Psoas muscle (tissue), 8 donors: ENCODE data around the gene ARHGAP15. TPM values are rescaled to one million over a fixed set of nuclear protein-coding genes. Genes with fewer than 3 reads are reported as not detected.

Experiments used
- ATAC-seq, 4 donors: fragments of 200-7000 bp; cut with Tn5 transposase; one replicate each; pipeline ENCODE4 v1.9.1; 2020; ENCODE audit warnings: moderate library complexity in 3 of 4, mild to moderate bottlenecking in 2 of 4
- DNase-seq, 2 donors: peaks; one replicate each; pipeline ENCODE4 v3.0.0-alpha.2; 2020
- H3K27ac ChIP-seq: fragments of 200-600 bp; one replicate; pipeline ENCODE4 v1.8.0; 2022
- H3K27me3 ChIP-seq, 3 donors: fragments of 200-600 bp in 1 of 3; one replicate each; pipeline versions ENCODE4 v1.6.1 to v1.8.0; 2013 to 2022; ENCODE audit warnings: low read length in 2 of 3, mild to moderate bottlenecking in 2 of 3, moderate library complexity in 1 of 3; ENCODE audit not compliant: insufficient read depth in 3 of 3
- H3K36me3 ChIP-seq, 2 donors: fragments of 200-600 bp in 1 of 2; one replicate each; pipeline versions ENCODE4 v1.6.1 to v1.8.0; 2013 to 2022; ENCODE audit warnings: low read depth in 1 of 2, mild to moderate bottlenecking in 1 of 2, moderate library complexity in 1 of 2; ENCODE audit not compliant: insufficient read depth in 1 of 2
- H3K4me1 ChIP-seq: fragments of 200-600 bp; one replicate; pipeline ENCODE4 v1.8.0; 2022
- H3K4me3 ChIP-seq: fragments of 200-600 bp; one replicate; pipeline ENCODE4 v1.8.0; 2022; ENCODE audit warnings: mild to moderate bottlenecking
- H3K9me3 ChIP-seq: fragments of 200-600 bp; one replicate; pipeline ENCODE4 v1.8.0; 2022
- WGBS, 3 donors: extraction: QIAGEN DNeasy Blood & Tissue Kit; methylation state at CpG; one replicate each; pipeline versions ENCODE4 v1.1.6 to v1.1.7; 2013; 5-methylcytosine and 5-hydroxymethylcytosine counted together
- intact Hi-C, 2 donors: fragments of 100-400 bp; cut with DNase I; formaldehyde crosslinking; loops; one replicate each; pipeline versions ENCODE4 v1.11.0 to v1.14.2; 2022
- polyA plus RNA-seq, 3 donors: library from polyadenylated mRNA; stranded (reverse); fragments of 200-250 nt; gene quantifications; one replicate each; pipeline ENCODE4 v1.2.3, GENCODE V29; 2013
- total RNA-seq, 4 donors: library from RNA; stranded (reverse); fragmentation: NEBNext Ultra II Directional in 2 of 4; extraction: Animal tissue kit (Norgen Biotek cat#: 25700) in 2 of 4; gene quantifications; one replicate each; pipeline versions ENCODE4 v1.2.1 to v1.2.4, GENCODE V29; 2021 to 2023
- TF ChIP-seq, protein P1 (sequence below): fragments of 200-600 bp; IDR thresholded peaks from one replicate; pipeline ENCODE4 v1.8.0; 2022; ENCODE audit warnings: antibody characterized with exemption
- donor health status: healthy with polysubstance abuse.
- donor health status: DM: no; HTN: no; CAD: no; lungs with moderate emphysema.
- donor health status: Bipolar disorder and iron deficiency.
- donor health status: healthy.
- donor health status: DM: yes; HTN: yes; CAD: no.
- donor health status: DM: no; HTN: no; CAD: no.
- donor health status: DM: no; HTN: no; CAD: no.
- donor health status: DM: yes; HTN: yes; CAD: no.

Gene ARHGAP15
- total and polyA plus RNA-seq, 7 donors, result 0.49 to 3.1 (median 0.95) TPM

DNA sequence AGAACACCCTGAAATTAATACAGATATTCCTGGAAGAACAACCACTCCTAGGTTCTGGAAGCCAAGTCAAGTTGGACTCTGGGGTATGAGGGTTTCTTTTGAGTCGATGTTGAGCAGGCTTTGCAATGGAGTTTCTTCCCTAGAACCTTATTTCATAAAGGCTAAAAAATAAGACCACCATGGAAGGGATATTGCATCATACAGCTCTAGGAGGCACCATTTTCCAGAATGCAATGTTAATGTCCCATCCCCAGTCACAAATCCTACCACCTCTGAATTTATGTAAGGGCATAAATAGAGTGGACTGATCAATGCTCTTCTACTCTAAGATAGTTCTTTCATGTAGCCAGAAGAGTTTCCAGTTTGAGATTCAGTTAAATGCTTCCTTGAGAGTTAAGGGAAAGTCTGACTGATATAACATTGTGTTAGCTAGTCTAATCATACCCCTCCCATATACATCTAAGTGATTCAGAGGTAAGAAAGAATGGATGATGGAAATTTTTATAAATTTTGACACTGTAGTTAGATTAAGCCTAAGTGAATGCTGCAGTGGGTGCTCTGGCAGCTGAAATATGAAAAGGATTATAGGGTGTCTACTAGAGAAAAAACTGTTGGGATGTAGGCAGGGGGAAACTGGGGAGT, 22.0 kb downstream of the ARHGAP15 start:
- DNase-seq (no peak), ATAC-seq (no peak)
- intact Hi-C loops, result no loop called here
- WGBS, 3 donors, result 88 to 96% (median 94%) methylated on average over 1 of the region's 1 CpG
- Histone ChIP-seq H3K9me3 (no peaks in the 10 kb centered on the region), H3K27me3 (no peaks in the 10 kb centered on the region), H3K4me1 (no peaks in the 10 kb centered on the region), H3K36me3 (no peaks in the 10 kb centered on the region), H3K27ac (no peak overlapping the region), H3K4me3 (no peak overlapping the region)
- TF ChIP-seq, protein P1, sequence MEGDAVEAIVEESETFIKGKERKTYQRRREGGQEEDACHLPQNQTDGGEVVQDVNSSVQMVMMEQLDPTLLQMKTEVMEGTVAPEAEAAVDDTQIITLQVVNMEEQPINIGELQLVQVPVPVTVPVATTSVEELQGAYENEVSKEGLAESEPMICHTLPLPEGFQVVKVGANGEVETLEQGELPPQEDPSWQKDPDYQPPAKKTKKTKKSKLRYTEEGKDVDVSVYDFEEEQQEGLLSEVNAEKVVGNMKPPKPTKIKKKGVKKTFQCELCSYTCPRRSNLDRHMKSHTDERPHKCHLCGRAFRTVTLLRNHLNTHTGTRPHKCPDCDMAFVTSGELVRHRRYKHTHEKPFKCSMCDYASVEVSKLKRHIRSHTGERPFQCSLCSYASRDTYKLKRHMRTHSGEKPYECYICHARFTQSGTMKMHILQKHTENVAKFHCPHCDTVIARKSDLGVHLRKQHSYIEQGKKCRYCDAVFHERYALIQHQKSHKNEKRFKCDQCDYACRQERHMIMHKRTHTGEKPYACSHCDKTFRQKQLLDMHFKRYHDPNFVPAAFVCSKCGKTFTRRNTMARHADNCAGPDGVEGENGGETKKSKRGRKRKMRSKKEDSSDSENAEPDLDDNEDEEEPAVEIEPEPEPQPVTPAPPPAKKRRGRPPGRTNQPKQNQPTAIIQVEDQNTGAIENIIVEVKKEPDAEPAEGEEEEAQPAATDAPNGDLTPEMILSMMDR, result no peak

DNA sequence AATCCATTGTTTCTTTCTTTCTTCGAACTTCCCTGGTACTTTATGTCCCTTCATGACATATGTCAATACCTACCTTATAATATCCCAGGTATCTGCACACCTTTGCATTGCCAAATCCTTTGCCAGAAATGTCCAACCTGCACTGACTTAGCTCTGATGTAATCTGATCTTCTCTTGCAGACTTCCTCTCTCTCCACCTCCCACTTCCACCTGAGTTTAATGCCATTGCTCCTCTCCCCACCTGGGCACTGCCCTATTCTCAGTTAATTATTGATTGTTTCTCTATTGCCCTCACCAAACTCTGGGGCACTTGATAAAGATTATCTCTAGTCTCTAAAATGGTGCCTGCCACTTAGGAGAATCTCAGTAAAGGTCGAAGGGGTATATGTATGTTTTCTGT, 23.0 kb downstream of the ARHGAP15 start:
- intact Hi-C loops, result no loop called here
- Histone ChIP-seq H3K4me3 (no peak overlapping the region), H3K9me3 (no peaks in the 10 kb centered on the region), H3K27ac (no peak overlapping the region), H3K4me1 (no peaks in the 10 kb centered on the region), H3K36me3 (no peaks in the 10 kb centered on the region), H3K27me3 (no peaks in the 10 kb centered on the region)
- DNase-seq, result no peak
- 87 to 94% (median 93%) methylated on average over 2 of the region's 2 CpGs for WGBS, 3 donors
- TF ChIP-seq, protein P1, result no peak
- no peak for ATAC-seq

DNA sequence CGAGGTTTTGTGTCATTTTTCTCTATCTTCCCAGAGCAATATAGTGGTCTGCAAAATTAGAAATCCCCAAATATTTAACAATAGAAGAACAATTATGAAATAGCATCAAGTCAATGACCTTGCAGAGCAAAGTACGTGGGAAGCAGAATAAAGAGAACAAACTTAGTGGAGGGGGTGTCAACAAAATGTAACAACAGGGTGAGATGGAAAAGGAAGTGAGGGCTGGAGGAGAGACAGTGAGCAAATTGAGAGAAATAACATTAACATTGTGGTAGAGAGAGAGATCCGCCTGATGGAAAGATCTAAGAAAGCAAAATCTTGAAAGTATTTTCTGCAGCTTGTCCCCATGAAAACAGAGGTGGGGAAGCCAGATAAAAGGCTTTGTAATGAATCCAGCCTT, 23.4 kb downstream of the ARHGAP15 start:
- WGBS, 3 donors, result 82 to 91% (median 89%) methylated on average over 3 of the region's 3 CpGs
- ATAC-seq, result no peak

DNA sequence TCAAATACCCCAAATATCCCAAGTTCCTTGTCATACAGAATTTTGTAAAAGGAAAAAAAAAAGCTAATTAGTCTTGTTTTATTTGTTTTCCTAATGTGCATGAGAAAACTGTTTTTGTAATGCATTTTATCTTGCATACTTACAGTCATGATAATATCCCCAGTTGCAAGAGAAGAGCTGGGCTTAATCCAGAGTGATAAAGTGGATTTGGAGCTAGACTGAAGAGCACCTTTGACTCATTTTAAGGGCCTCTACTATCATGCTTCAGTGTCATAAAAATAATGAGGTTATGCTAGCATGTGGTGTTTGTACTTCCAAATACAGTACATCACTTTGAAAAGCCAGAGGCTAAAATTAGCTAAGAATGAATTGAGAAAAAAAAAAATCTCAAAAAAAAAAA, 26.4 kb downstream of the ARHGAP15 start:
- Histone ChIP-seq H3K27ac (no peak overlapping the region), H3K9me3 (no peaks in the 10 kb centered on the region), H3K27me3 (no peaks in the 10 kb centered on the region), H3K36me3 (no peaks in the 10 kb centered on the region), H3K4me3 (no peak overlapping the region), H3K4me1 (no peaks in the 10 kb centered on the region)
- TF ChIP-seq, protein P1, result no peak
- intact Hi-C loops, result no loop called here
- DNase-seq (no peak), ATAC-seq (no peak)

More for the DNA sequence above, 23.4 kb downstream of the ARHGAP15 start:
- no peak for DNase-seq
- intact Hi-C loops, result no loop called here
- H3K4me1 ChIP-seq, result no peaks in the 10 kb centered on the region
- no peaks in the 10 kb centered on the region for H3K27me3 ChIP-seq
- H3K27ac ChIP-seq, result no peak overlapping the region
- H3K4me3 ChIP-seq, result no peak overlapping the region
- TF ChIP-seq, protein P1, result no peak
- no peaks in the 10 kb centered on the region for H3K9me3 ChIP-seq
- no peaks in the 10 kb centered on the region for H3K36me3 ChIP-seq

DNA sequence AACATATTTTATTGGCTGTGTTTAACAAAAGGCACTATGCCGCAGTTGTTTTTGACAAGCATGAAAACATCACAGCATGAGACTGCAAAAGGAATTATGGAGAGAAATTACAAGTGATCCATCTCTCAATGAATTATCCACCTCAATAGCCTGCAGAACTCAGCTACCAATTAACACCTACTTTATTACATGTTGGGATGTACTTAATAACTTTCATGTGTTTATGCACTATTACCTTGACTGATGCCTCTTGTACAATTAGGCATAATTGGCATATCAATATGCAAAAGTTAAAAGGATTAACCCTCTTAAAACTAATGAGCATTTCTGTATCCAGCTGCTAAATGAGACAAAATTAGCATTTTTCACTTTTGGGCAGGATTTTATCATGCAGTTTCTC, 27.8 kb downstream of the ARHGAP15 start:
- Histone ChIP-seq H3K4me3 (no peak overlapping the region), H3K4me1 (no peaks in the 10 kb centered on the region), H3K27me3 (no peaks in the 10 kb centered on the region), H3K36me3 (no peaks in the 10 kb centered on the region), H3K9me3 (no peaks in the 10 kb centered on the region), H3K27ac (no peak overlapping the region)
- intact Hi-C loops, result no loop called here
- DNase-seq (no peak), ATAC-seq (no peak)
- 37 to 71% (median 61%) methylated on average over 1 of the region's 1 CpG for WGBS, 3 donors
- TF ChIP-seq, protein P1, result no peak
